ENCODE measurements around the gene PIAS4. TPM values are rescaled to one million over a fixed set of nuclear protein-coding genes. Genes with fewer than 3 reads are reported as not detected.

The PIAS4 gene
- total RNA-seq, 1 donor from 2014 or later = 26.0 TPM

DNA sequence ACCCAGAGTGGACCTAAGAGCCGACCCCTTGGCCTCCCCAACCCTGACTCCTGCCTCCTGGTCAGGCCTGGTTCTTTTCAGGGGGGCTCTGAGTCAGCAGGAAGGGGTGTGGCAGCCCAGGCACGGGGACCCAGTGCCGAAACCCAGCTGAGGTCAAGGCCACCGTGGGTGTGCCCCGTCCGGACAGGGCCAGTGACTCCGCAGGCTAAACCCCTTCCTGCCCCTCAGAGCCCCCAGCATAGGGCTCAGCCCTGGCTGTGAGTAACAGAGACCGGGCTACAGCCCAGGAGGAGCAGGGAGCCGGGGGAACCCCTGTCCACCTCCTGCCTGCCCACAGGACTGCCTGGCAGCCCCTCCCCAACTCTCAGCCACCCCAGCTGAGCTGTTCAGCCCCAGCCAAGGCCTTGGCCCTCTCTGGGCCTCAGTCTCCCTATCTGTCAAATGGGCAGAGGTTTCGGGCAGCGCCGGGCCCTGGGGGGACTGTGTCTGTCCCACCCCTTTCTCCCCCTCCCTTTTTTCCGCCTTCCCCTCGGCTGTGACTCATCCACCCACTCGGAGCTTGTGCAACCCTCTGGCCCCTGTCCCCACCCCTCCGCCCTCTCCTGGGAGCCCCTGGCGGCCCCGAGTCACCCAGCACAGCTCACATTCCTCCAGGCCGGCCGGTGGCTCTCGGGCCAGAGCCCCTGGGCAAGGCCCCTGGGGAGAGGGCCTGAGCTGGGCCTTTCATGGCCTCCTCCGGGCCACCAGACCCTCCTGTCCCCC lies 50.6 kb downstream of the PIAS4 start:
- H3K9ac ChIP-seq (ENCODE audit: low read length) = peak overlapping the region; percentile 80
- FAIRE-seq = no peak
- H3K4me1 ChIP-seq (ENCODE audit: insufficient read depth, low read length) = peaks cover 39% of the 10 kb centered on the region

DNA sequence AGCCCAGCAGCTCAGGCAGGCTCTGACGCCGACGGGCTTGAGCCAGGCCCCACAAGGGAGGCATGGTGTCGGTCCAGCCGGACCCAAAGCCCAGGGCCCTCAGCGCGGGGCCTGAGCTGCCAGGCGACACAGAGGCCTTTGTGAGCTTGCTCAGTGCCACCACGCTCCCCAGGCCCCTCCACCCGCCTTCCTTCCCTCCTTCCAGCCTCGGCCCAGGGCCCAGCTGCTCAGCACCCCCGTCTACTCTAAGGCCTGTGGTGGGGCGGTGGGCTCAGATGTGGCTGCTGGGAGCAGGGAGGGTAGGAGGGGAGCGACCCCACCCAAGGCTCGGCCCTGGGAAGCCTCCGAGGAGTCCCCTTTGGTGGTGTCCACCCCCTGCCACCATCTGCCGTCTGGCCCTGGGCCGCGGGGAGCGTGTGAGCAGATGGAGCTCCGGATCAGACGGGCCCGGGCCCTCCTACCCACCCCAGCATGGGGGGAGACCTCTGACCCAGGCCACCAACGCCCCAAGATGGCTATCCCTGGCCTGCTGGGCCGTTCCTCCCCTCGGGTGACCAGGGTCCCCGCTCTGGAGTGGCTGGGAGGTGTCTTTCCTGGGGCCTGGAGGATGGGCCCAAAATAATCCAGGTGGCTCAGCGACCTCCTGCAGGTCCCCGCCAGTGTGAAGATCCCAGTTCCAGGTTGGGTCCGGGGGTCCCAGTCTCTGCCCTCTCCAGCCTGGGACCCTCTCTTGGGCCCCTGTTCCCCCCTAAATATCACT lies 51.3 kb downstream of the PIAS4 start:
- no peak overlapping the region for H3K4me3 Mint-ChIP-seq (ENCODE audit: unreplicated experiment)
- H3K4me3 ChIP-seq (ENCODE audit: insufficient read depth, low read depth, low read length) = no peak overlapping the region

More for the DNA sequence above, 50.6 kb downstream of the PIAS4 start:
- Histone ChIP-seq H4K20me1 (ENCODE audit: insufficient read depth, low read length) (peaks cover 95% of the 10 kb centered on the region), H3K79me2 (ENCODE audit: insufficient read depth, low read length) (peaks cover 96% of the 10 kb centered on the region), H3K36me3 (ENCODE audit: insufficient read depth, low read length) (peaks cover 8% of the 10 kb centered on the region), H2AFZ (ENCODE audit: low read depth, low read length) (no peak overlapping the region), H3K27me3 (ENCODE audit: insufficient read depth, low read length) (no peaks in the 10 kb centered on the region), H3K4me3 (ENCODE audit: insufficient read depth, low read depth, low read length) (no peak overlapping the region), H3K27ac (ENCODE audit: low read depth, low read length) (peak overlapping the region; percentile 68), H3K9me3 (ENCODE audit: insufficient read depth, low read depth, low read length) (no peaks in the 10 kb centered on the region), H3K4me2 (ENCODE audit: low read length) (peak overlapping the region; percentile 78)
- peak; percentile 76 for DNase-seq (ENCODE audit: low read depth)
- Mint-ChIP-seq H3K27ac (ENCODE audit: unreplicated experiment) (peak overlapping the region; percentile 75), H3K36me3 (ENCODE audit: low read depth, unreplicated experiment) (peaks cover 12% of the 10 kb centered on the region), H3K4me1 (ENCODE audit: low read depth, unreplicated experiment) (peaks cover 14% of the 10 kb centered on the region), H3K4me3 (ENCODE audit: unreplicated experiment) (no peak overlapping the region), H3K27me3 (ENCODE audit: low read depth, unreplicated experiment) (no peaks in the 10 kb centered on the region), H3K9me3 (ENCODE audit: unreplicated experiment) (no peaks in the 10 kb centered on the region)
- TF ChIP-seq EZH2 (IDR thresholded peaks at IDR 0.05; ENCODE audit: insufficient read depth, low read length) = no peak
- TF ChIP-seq, protein P1, sequence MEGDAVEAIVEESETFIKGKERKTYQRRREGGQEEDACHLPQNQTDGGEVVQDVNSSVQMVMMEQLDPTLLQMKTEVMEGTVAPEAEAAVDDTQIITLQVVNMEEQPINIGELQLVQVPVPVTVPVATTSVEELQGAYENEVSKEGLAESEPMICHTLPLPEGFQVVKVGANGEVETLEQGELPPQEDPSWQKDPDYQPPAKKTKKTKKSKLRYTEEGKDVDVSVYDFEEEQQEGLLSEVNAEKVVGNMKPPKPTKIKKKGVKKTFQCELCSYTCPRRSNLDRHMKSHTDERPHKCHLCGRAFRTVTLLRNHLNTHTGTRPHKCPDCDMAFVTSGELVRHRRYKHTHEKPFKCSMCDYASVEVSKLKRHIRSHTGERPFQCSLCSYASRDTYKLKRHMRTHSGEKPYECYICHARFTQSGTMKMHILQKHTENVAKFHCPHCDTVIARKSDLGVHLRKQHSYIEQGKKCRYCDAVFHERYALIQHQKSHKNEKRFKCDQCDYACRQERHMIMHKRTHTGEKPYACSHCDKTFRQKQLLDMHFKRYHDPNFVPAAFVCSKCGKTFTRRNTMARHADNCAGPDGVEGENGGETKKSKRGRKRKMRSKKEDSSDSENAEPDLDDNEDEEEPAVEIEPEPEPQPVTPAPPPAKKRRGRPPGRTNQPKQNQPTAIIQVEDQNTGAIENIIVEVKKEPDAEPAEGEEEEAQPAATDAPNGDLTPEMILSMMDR (IDR thresholded peaks at IDR 0.05; ENCODE audit: insufficient read depth, low read depth, low read length) = no peak

More for the DNA sequence above, 51.3 kb downstream of the PIAS4 start:
- DNase-seq (ENCODE audit: low read depth) (no peak), FAIRE-seq (no peak)
- no peaks in the 10 kb centered on the region for H3K9me3 Mint-ChIP-seq (ENCODE audit: unreplicated experiment)
- H2AFZ ChIP-seq (ENCODE audit: low read depth, low read length) = no peak overlapping the region
- peaks cover 95% of the 10 kb centered on the region for H4K20me1 ChIP-seq (ENCODE audit: insufficient read depth, low read length)
- TF ChIP-seq, protein P1 (IDR thresholded peaks at IDR 0.05; ENCODE audit: insufficient read depth, low read depth, low read length) = no peak
- no peak for TF ChIP-seq EZH2 (IDR thresholded peaks at IDR 0.05; ENCODE audit: insufficient read depth, low read length)
- peak overlapping the region; percentile 18 for H3K27ac Mint-ChIP-seq (ENCODE audit: unreplicated experiment)
- no peaks in the 10 kb centered on the region for H3K27me3 ChIP-seq (ENCODE audit: insufficient read depth, low read length)
- peak overlapping the region; percentile 78 for H3K4me2 ChIP-seq (ENCODE audit: low read length)
- no peaks in the 10 kb centered on the region for H3K27me3 Mint-ChIP-seq (ENCODE audit: low read depth, unreplicated experiment)
- H3K9ac ChIP-seq (ENCODE audit: low read length) = peak overlapping the region; percentile 80
- H3K36me3 ChIP-seq (ENCODE audit: insufficient read depth, low read length) = peaks cover under 1% of the 10 kb centered on the region
- peak overlapping the region; percentile 68 for H3K27ac ChIP-seq (ENCODE audit: low read depth, low read length)
- H3K4me1 ChIP-seq (ENCODE audit: insufficient read depth, low read length) = peaks cover 43% of the 10 kb centered on the region
- H3K36me3 Mint-ChIP-seq (ENCODE audit: low read depth, unreplicated experiment) = peaks cover 5% of the 10 kb centered on the region
- H3K4me1 Mint-ChIP-seq (ENCODE audit: low read depth, unreplicated experiment) = peaks cover 9% of the 10 kb centered on the region
- peaks cover 96% of the 10 kb centered on the region for H3K79me2 ChIP-seq (ENCODE audit: insufficient read depth, low read length)
- no peaks in the 10 kb centered on the region for H3K9me3 ChIP-seq (ENCODE audit: insufficient read depth, low read depth, low read length)

Data from astrocyte (in vitro differentiated cells and primary cell).